GF-D8 (cell line): Measurements from ENCODE around the gene YRDC.

Source experiments
- DNase-seq: peaks from one replicate; lab custom pipeline; 2025; lab: John Stamatoyannopoulos, UW

The YRDC gene

DNA sequence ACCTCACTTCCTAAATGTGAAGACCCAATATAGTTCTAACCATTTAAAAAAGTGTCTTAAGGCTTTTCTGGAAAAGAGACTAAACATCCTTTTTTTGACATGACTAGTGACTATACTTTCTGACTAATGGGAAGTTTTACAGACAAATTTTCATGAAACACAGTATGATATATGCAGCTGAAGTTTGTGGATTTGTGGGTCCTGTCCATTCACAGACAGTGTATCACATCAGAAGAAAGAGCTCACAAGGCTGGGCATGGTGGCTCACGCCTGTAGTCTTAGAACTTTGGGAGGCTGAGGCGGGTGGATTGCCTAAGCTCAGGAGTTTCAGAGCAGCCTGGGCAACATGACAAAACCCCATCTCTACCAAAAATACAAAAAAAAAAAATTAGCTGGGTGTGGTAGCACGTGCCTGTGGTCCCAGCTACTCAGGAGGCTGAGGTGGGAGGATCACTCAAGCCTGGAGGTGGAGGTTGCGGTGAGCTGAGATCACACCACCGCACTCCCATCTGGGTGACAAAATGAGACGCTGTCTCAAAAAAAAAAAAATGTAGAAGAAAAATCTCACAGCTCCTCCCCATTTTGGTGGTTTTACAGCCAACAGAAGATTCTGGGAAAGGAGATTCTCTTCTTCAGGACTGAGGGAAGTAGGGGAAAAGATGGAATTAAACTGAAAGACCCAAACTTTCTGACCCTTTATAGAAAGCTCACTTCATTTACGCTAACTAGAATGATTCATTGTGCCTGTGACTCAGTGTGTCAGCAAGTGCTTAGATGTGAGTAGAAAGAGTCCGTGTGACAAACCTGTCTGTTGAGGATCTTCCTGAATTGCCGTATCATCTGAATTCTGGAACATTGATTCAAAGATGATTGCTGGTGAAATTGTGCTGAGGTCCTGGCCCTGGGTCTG, 15.2 kb upstream of the YRDC start:
- no peak for DNase-seq

DNA sequence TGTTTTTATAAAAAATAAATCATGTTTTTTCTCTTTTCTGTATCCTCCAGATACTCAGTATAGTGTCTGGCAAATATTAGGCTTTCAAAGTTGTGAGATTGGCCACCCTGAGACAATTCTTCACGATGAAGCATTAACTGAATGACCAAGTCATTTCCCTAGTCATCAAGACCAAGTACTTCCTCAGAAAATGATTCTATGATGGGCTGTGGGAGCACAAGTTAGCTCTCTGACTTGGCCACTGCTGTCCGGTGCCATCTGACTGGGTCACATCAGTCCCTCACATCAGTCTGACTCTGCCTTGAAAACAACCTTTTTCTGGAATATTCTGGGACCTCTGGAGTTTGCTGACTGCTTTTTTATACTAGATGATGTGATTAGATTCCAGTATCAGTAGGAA, 13.5 kb upstream of the YRDC start:
- no peak for DNase-seq

DNA sequence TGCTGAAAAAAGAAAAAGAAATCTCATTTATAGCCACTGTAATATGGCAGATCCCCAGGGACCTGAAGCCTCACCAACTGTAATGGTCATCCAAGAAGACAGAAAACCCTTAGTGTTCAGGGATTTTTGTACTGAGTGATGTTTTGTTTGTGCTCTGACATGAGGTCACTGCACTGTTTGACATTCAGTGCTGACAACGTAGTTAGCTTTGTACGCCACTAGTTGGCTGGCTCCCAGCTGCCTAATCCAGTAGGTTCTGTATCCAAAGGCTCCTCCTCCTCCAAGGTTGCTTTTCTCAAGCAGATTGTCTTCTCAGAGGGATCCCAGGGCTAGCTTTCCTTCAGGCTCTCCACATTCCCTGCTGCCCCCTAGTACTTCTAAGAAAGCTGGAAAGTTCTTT, 9.5 kb upstream of the YRDC start:
- DNase-seq = no peak

DNA sequence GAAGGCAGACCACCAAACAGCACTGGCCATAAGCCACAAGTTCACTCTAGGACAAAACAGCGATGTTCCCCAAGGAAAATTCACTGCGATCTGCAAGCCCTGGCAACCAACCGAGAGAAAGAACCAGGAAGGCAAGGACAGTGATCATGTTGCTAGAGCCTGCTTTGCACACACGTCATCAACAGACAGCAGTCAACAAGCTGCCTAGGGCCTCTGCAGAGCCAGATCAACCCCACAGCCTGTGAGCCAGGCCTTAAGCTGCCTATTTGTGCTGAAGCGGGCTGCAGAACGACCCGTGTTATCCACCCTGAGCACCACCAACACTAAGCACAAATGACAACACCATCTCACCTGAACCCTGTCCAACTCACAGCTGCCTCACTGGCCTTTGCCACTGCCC, 6.2 kb upstream of the YRDC start:
- DNase-seq = no peak

DNA sequence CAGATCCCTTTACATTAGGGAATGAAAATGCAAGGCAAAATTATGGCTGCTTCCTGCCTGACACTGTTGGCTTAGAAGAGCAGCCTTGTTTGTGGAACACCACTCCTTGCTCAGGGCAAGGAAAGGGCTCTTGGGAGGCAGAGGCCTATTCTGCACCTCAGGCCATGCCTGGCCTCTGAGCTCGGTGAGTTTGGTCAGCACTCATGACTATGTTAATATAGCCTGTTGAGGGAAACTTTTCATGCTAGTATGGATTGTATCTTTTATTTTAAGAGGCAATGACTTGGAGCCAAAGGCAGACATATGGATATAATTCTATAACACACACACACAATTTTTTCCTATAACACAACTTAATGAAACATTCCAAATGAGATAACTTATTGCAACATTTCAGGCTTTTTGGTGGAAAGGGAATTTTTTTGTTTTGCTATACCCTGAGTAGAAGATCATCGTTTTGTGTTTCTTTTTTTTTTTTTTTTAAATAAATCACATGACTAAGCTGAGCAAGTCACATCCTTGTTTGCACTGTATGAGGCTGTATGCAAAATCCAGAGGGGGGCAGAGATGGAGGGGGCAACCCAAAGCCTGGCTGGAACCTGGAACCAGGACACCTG, 5.6 kb upstream of the YRDC start:
- DNase-seq = no peak

DNA sequence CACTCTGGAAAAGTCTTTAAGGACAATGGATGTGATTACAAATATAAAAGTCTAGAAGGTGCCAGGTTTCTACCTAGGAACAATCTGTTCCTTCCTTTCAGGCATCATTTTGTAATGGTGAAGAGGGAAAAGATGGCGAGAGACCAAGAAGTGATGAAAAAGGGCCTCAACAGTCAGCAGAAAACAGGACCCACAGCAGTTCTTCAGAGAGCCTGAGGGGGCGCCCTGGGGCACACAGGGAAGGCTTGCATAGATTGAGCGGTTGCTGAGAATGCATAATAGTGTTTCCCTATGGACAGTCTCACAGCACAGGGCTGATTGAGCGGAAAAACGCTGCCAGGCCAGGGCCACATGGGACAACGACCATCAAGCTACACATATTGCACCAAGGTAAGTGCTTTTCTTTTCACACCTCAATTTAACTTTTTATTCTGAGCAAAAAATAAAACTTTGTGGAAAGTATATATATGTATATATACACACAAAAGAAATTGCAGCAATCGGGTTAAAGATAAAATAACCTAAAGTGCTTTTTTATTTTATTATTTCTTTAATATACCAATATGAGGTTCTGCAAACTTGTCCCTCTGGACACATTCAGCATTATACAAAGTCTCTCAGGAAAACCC, 3.1 kb upstream of the YRDC start:
- peak; percentile 25 for DNase-seq

DNA sequence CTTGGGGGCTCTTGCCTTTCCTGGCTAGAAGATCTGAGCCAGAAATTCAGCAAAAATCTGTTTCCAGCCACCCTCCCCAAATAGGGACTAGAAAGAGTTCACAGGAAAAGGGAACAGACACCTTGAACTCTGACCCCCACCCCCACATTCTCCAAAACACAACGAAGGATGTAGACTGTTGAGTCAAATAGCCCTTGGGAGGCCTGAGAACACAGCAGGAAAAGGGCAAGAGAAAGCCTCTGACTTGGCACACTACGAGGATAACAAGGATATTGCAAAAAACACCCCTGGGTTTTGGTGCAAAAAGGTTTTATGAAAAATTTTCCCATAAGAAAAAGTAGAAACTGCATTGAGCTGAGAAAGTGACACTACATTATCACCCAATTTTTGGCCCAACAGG, 1.9 kb upstream of the YRDC start:
- no peak for DNase-seq

DNA sequence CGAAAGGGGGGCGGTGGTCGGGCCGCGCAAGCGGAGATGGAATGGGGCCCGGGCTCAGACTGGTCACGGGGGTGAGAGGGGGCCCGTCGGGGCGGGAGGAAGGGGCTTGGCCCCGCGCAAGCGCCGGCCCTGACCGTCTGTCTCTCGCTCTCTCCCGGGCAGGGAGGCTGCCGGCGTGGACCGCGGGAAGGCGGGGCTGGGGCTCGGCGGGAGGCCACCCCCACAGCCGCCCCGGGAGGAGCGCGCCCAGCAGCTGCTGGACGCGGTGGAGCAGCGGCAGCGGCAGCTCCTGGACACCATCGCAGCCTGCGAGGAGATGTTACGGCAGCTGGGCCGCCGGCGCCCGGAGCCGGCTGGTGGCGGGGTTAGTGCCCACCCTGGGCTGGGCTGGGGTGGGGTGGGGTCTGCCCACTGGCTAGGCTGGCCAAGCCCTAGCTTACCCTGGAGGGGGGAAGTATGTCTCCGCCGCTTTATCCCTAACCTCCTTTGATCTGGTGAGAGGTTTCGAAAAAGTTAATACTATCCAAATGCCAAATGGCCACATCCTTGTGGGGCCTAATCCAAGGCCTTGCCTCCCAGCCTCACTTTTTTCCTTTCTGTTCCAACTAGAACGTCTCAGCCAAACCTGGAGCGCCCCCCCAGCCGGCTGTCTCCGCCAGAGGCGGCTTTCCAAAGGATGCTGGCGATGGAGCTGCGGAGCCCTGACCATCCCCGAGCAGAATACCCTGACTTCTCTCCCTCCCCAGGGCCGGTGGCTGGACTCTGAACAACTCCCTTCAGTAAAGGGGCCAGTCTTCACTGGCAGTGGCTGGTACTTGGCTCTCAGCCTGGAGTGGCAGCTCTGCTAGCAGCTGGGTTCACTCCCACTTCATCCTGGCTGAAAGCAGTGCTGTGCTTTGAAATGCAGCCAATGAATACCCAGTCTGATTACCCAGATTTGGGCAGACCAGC, 636 bp upstream of the YRDC start:
- DNase-seq = no peak

DNA sequence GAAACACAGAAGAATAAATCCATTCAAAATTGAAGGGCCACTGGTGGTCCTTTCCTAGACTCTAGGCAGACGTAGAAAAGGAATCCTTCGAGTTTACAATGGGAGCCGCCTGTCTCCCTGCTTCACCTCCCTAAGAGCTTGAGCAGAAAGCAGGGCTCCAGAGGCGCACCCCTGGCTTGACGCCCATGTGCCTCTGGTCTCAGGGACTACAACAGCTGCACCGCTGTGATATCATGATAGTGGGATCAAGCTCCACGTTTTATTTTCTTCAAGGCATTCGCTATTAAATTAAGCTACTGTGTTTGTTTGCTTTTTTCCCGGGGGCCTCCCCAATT, 821 bp downstream of the YRDC start:
- DNase-seq = no peak

DNA sequence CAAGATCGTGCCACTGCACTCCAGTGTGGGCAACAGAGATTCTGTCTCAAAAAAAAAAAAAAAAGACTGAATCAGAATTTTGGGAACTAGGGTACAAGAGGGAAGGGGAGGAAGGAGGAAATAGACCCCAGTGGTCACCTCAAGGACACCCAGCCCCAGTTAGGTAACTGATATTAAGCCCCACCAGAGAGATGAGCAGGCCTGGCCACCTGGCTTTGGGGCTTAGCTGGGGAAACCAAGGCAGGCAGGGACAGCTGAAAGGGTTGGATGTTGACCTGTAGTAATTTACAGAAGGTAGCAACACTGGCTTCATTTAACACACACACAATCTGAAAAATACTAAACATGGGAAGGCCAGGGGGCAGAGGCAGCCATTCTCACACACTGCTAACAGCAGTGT, 5.6 kb downstream of the YRDC start:
- DNase-seq = no peak

DNA sequence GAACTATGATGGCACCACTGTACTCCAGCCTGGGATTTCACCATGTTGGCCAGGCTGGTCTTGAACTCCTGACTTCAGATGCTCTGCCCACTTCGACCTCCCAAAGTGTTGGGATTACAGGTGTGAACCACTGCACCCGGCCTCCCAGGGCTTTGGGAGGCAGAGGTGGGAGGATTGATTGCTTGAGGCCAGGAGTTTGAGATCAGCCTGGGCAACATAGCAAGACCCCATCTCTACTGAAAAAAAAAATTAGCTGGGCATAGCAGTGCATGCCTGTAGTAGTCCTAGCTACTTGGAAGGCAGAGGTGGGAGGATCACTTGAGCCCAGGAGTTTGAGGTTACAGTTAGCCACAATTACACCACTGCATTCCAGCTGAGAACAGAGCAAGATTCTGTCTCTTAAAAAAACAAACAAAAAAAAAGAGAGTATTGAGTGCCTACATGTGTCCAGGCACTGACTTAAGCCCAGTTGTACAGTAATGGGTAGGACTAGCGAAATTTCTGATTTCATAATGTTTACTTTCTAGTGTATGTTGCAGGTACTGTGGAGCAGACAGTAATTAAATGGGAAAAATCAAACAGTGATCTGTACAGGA, 10.2 kb downstream of the YRDC start:
- DNase-seq = no peak

DNA sequence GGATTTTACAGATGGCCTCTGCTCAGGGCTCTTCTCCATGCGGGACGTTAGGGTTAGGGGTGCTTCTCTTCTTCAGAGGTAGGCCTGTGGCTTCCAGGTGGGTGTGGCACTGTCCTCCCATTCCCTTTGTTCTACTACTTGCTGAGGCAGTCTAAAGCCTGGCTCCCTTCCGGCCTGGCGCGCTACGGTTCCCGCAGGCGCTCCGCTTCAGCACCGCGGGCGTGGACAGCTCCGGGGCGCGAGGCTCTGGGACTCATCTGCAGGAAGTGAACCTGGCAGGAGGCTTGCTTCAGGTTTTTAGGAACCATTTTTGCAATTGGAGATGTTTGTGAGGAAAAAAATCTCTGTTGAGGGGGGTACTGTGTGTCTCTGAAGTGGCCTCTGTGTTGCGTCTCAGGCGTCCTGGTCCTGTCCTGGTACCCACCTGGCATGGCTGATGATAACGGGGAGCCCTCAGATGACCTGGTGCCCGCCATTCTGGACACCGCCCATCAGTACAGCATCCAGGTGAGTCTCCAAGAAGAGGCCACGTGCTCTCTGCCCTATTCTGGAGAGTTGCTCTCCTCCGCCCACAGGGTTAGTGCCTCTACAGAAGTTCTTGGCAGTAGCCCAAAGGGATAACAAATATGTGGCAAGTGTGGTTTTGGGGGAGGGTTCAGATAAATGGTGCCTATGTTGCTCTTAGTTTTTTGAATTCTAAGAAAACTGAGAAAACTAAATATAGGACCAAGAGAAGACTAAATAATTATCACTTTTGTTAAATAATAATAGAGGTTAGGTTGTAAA, 12.5 kb downstream of the YRDC start:
- no peak for DNase-seq

DNA sequence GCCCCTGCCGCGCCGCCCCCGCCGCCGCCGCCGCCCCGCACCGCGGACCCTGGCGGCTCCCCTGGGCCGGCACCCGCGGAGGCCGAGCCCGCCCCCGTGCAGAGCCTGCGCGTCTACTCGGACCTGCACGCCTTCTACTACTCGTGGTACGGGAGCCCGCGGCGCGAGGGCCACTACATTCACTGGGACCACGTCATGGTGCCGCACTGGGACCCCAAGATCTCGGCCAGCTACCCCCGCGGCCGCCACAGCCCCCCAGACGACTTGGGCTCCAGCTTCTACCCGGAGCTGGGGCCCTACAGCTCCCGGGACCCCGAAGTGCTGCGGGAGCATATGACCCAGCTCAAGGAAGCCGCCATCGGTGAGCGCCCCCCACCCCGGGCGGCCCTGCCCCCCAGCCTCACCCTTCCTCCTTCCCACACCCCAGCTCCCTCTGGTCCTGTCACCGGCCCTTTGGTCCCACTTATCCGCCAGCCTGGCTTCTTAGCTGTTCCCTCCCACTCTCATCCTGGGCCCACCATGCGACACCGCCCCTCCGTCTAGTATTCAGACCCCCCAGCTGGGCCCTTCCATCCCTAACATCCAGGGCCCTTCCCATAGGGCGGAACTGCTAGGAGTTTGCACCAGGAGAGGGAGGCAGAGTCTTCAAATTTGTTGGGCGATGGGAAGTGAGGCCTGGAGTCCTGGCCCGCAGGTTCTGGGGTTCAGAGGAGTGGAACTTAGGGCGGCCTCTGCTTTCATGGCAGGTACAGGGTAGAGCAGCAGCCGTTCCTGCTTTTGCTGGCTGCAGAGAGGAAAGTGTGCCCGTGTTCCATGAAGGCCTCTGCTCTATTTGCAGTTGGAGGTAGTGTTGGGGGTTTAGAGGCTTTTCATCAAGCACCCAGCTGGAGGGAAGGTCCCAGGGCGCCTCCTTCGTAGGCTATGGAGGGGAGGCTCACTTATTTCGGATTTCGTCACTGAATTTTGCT, 13.4 kb downstream of the YRDC start:
- DNase-seq = no peak

DNA sequence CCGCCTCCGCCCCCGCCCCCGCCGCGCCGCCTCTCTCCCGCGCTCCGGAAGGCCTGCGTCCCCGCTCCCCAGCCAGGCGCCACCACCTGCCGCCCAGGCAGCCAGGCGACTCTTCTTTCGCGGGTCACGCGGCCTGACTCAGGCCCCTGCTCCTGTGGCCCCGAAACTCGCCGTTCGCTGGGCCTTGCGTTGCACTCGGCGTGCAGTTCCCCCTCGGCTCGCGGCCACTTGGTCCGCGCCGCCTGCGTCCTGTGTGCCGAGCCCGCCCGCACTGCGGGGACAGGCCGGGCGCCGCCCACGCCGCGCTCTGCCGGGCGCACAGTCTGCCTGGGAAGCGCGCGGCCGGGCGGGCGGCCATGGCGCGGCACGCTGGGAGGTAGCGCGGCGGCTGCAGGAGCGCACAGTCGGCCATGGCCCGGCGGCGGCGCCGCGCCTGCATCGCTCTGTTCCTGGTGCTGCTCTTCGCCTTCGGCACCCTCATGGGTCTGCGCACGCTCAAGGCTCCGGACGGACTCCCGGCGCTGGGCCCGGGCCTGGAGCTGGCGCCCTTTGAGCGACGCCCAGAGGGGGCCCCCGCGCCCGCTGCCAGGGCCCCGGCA, 14.1 kb downstream of the YRDC start, which contains the start of gene MANEAL:
TSS of gene MANEAL (plus strand) at position 75 of the 599 bp plus-strand sequence. CDS start at position 411, 336 bp downstream.
- DNase-seq = peak; percentile 6

DNA sequence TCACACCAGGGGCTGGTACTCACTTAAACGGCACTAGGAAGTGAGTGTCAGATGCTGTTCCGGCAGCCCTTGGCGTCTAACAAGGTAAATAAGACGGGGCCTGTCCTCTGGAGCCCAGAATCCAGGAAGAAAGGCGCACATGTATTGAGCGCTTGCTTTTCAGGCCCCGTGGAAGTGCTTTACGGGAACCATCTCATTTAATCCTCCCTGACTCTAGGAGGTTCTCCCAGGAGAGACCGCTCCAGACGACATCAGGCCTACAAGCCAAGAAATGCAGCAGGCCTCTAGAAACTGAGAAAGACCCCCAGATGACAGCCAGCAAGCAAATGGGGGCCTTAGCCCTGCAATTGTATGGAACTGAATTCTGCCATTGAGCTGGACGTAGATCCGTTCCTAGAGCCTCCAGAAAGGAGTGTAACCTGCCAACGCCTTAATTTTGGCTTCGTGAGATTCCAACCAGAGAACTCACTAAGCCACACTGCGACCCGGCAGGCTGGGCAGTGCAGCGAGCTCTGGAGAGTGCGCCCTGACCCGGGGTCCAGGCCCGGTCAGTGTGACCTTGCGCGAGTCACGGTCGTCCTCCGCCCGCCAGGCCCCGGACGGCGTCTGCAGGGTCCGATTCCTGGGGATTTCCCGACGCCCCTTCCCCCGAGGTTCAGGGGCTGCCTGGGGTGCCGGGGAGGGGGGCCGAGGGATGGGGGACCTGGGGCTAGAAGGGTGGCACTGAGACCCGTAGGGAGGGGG, 14.9 kb downstream of the YRDC start:
- no peak for DNase-seq

DNA sequence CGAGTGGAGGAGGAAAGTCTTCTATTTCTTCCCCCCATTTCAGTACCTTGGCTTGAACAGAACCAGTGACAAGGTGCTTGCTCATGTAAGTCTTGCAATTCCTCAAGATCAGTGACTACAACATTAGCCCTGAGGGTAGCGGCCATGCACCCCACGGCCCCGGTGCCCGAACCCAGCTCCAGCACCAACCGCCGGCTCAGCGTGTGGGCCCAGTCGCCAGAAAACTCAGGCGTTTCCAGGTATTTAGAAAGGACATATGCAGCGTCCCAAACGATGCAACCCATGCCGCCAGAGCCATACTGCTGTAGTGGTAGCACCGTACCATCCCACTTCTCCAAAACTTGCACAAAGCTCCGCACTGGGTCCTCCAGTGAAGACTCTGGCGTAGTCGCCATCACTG, 25.5 kb downstream of the YRDC start:
- DNase-seq = no peak

DNA sequence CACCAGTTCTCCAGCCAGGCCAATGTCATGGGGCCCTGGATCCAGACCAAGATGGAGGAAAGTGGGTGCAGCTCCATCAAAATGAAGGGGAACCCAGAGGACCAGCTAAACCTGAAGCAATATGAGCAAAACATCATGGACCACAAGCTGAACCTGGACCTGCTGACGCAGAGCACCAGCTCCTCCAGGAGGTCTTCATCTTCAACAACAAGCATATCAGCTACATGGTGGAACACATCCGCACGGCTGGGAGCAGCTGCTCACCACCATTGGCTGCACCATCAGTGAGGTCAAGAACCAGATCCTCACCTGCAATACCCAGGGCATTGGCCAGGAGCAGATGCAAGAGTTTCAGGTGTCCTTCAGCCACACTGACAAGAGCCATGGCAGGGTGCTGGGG, 29.4 kb downstream of the YRDC start:
- DNase-seq = no peak

DNA sequence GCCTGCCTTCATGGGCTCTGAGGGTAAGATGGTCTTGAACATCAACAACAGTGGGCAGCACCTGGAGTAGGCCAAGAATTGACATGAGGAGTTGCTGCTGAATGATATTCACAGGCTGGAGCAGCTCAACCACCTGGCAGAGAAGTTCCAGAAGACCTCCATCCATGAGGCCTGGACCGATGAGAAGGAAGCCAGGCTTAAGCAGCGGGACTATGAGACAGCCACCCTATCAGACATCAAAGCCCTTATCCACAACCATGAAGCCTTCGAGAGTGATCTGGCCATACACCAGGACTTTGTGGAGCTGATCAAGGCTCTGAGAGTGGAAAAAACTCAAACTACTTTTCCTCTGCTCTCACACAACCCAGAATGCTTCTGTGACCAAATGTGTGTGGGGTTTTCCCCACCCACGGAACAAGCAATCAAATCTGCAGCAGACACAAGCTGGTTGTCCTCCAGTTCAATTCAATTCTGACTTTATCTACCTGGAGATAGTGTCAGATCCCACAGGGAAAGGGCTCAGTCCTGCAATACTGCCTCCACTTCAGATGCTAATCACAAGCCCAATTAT, 31.0 kb downstream of the YRDC start:
- no peak for DNase-seq
